H1 (cell line): Measurements from ENCODE around the gene STK11IP. TPM values are rescaled to one million over a fixed set of nuclear protein-coding genes. Genes with fewer than 3 reads are reported as not detected.

ENCODE experiments used
- JUND ChIP-seq: IDR thresholded peaks from 2 replicates; pipeline ENCODE4 v1.6.1; 2011; ENCODE audit warnings: mild to moderate bottlenecking, improper control_type of control experiment, low read length
- POLR2A ChIP-seq, 2 experiments: IDR thresholded peaks; 1 replicate in 1 of 2; 2 replicates in 1 of 2; pipeline ENCODE4 v1.6.1; 2011; ENCODE audit warnings: low read depth in 2 of 2, low read length in 2 of 2, mild to moderate bottlenecking in 2 of 2; ENCODE audit errors: control extremely low read depth in 1 of 2
- SP4 ChIP-seq: IDR thresholded peaks from 2 replicates; pipeline ENCODE4 v1.6.1; 2012; ENCODE audit warnings: low read length, inconsistent platforms
- SUZ12 ChIP-seq: fragments of 200-600 bp; sonication (generic); IDR thresholded peaks from 2 replicates; pipeline ENCODE4 v1.6.1; 2012; ENCODE audit warnings: mild to moderate bottlenecking, inconsistent platforms, low read length, moderate library complexity, mixed read lengths
- polyA plus RNA-seq, 7 experiments: library from polyadenylated mRNA; depleted of rRNA in 3 of 7; stranded (reverse) in 5 of 7; unstranded in 2 of 7; fragments of >200 nt in 5 of 7; fragments of 200-250 nt in 2 of 7; gene quantifications; 1 replicate in 5 of 7; 2 replicates in 1 of 7; 4 replicates in 1 of 7; pipeline versions ENCODE4 v1.2.1 to v1.2.3, GENCODE V29; 2011 to 2013; ENCODE audit warnings: missing spikeins in 2 of 7, mixed read lengths in 2 of 7
- total RNA-seq: library from RNA; stranded (reverse); fragmentation: NEBNext Ultra II Directional; extraction: Animal tissue kit (Norgen Biotek cat#: 25700); gene quantifications from 2 replicates; pipeline ENCODE4 v1.2.1, GENCODE V29; 2021

The STK11IP gene
- total and polyA plus RNA-seq, 2 of the 8 experiments (the other 6 are each of a cell fraction or from before 2014, with no cell fraction given): 18.5 to 29.6 TPM

DNA sequence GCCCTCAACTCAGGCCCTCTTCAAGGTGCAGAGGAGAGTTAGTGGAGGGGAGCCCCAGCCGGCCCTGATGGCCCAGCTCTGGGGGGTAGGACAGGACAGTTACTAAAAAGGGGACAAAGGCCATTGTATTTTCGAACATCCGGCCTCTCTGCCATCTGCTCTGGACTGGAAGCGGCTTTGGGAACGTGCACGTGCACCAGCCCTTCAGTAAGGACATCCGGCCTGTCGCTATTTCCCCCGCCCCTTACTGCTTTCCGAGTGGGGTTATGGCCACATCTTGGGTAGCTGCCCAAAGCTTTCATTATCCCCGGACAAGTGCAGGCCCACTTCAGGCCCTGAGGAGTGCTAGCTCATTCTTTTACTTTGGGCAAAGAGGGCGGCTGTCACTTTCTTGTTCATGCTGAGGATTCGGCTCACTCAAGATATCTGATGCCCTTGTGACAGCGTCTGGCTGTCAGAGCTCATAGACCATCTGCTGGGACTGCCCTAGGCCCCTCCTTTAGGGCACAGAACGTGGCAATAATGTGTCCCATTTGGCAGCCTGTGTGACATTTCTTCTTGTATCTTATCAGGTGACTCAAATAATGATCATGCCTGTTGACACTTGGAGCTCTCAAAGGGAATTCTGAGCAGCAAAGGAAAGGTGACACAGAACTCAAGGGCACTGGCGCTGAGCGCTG is 47.3 kb downstream of the STK11IP start (continued):
- TF ChIP-seq JUND (no peak), POLR2A (IDR thresholded peaks at IDR 0.05; ENCODE audit: control extremely low read depth in 1 of 2, low read depth in 2 of 2, low read length in 2 of 2) (no peak), SP4 (no peak), SUZ12 (no peak)
- TF ChIP-seq, all 59 proteins: peak for 0
